ENCODE results near the gene RASSF5. TPM values are rescaled to one million over a fixed set of nuclear protein-coding genes. Genes with fewer than 3 reads are reported as not detected.

The RASSF5 gene
- total RNA-seq, 4 donors from 2014 or later = 4.6 to 14.0 (median 7.8) TPM

DNA sequence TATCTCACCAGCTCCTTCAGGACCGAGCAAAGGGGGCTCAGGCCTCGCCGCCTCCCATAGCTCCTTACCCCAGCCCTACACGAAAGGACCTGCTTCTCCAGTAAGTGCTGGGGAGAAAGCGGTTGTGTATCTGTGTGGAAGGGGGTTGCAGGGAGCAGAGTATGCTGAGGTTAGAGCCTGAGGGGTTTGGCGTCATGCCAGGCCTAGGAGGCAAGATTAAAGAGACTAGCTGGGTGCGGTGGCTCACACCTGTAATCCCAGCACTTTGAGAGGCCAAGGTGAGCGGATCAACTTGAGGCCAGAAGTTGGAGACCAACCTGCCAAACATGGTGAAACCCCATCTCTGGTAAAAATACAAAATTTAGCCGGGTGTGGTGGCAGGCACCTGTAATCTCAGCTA is 14.1 kb upstream of the RASSF5 start:
- no peak for DNase-seq
- Histone ChIP-seq H3K4me1 (peaks cover 0 to 17% (median 3%) of the 10 kb centered on the region in 4 donors), H3K36me3 (peaks cover 0 to 18% (median 0%) of the 10 kb centered on the region in 4 donors), H3K27ac (no peak overlapping the region), H3K4me3 (no peak overlapping the region), H3K27me3 (no peaks in the 10 kb centered on the region), H3K9me3 (no peaks in the 10 kb centered on the region)
- 94 to 100% methylated on average over 1 to 9 of the region's 9 CpGs for WGBS, 2 donors (ENCODE audit: low coverage in 1 of 2)
- intact Hi-C loops (cut with DNase I; ENCODE audit: low total_unique reads) = loop anchor here (5.0 kb wide), 1 partner anchor 89 kb away; no protein-coding TSS in a partner anchor
- TF ChIP-seq POLR2A (IDR thresholded peaks at IDR 0.05) (no peak), EP300 (IDR thresholded peaks at IDR 0.05; ENCODE audit: low read depth) (no peak), POLR2AphosphoS5 (IDR thresholded peaks at IDR 0.05) (no peak)
- TF ChIP-seq, protein P1, sequence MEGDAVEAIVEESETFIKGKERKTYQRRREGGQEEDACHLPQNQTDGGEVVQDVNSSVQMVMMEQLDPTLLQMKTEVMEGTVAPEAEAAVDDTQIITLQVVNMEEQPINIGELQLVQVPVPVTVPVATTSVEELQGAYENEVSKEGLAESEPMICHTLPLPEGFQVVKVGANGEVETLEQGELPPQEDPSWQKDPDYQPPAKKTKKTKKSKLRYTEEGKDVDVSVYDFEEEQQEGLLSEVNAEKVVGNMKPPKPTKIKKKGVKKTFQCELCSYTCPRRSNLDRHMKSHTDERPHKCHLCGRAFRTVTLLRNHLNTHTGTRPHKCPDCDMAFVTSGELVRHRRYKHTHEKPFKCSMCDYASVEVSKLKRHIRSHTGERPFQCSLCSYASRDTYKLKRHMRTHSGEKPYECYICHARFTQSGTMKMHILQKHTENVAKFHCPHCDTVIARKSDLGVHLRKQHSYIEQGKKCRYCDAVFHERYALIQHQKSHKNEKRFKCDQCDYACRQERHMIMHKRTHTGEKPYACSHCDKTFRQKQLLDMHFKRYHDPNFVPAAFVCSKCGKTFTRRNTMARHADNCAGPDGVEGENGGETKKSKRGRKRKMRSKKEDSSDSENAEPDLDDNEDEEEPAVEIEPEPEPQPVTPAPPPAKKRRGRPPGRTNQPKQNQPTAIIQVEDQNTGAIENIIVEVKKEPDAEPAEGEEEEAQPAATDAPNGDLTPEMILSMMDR (IDR thresholded peaks at IDR 0.05) = no peak
- in situ Hi-C loops (cut with MboI; ENCODE audit: low pct_ligation_motif_present in 1 of 4, low pct_unique_long_range_greater_than_20kb in 1 of 4, low sequenced_read_pairs in 3 of 4) = loop anchor here in 1 of 4 donors (25.0 kb wide), 1 partner anchor 94 kb away; no protein-coding TSS in a partner anchor

DNA sequence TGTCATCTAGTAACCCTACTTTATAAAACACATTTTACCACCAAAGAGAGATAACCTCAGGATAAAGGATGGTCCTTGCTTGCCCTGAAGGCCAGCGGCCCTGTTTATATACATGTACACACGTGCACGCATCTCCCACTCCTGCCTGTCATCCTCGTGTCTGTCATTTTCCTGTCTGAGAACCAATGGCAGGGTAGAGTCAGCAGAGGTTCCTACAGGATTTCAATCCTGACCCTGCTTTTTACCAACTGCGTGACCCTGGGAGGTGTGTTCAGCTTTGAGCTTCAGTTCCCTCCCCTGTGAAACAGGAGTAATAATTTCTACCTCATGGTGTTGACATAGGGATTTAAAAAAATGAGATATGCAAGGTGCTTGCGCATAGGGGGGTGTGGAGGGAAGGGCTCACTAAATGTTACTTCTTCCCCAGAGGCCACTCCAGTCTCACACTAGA is 12.3 kb upstream of the RASSF5 start:
- WGBS, 2 donors (ENCODE audit: low coverage in 1 of 2) = 68 to 84% methylated on average over 3 to 6 of the region's 6 CpGs
- Histone ChIP-seq H3K4me3 (no peak overlapping the region), H3K4me1 (peaks cover 0 to 17% (median 3%) of the 10 kb centered on the region in 4 donors), H3K9me3 (no peaks in the 10 kb centered on the region), H3K36me3 (peaks cover 0 to 18% (median 0%) of the 10 kb centered on the region in 4 donors), H3K27ac (no peak overlapping the region), H3K27me3 (no peaks in the 10 kb centered on the region)
- TF ChIP-seq POLR2AphosphoS5 (IDR thresholded peaks at IDR 0.05) = no peak
- TF ChIP-seq POLR2A (IDR thresholded peaks at IDR 0.05) = no peak
- TF ChIP-seq, protein P1 (IDR thresholded peaks at IDR 0.05) = no peak
- no peak for TF ChIP-seq EP300 (IDR thresholded peaks at IDR 0.05; ENCODE audit: low read depth)
- intact Hi-C loops (cut with DNase I; ENCODE audit: low total_unique reads) = no loop called here
- no peak for DNase-seq
- in situ Hi-C loops (cut with MboI; ENCODE audit: low pct_ligation_motif_present in 1 of 4, low pct_unique_long_range_greater_than_20kb in 1 of 4, low sequenced_read_pairs in 3 of 4) = loop anchor here in 1 of 4 donors (25.0 kb wide), 1 partner anchor 92 kb away; no protein-coding TSS in a partner anchor

DNA sequence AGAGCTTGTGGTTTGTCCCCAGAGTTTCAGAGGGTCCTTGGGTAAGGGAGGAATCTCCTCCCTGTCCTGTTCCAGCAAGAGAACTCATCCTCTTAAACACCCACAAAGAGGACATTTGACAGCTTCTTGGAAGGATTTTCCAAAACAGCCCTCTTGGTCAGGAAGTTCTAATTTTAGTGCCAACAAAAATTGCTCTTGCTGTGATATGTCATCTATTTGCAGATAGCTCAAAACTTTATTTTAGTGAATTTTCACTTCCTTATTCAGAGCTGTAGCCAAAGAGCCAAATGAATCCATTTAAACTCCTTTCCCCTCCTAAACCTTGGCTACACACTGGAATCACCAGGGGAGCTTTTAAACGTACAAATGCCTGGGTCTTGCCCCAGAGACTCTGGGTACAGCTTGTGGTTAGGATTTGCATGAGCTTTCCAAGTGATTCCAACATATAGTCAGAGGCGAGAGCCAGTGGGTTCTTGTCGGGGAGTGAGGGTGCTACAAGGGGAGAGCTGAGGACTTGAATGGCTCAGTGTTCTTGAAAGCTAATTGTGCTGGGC is 11.8 kb upstream of the RASSF5 start:
- no peak for DNase-seq
- in situ Hi-C loops (cut with MboI; ENCODE audit: low pct_ligation_motif_present in 1 of 4, low pct_unique_long_range_greater_than_20kb in 1 of 4, low sequenced_read_pairs in 3 of 4) (loop anchor here in 1 of 4 donors (25.0 kb wide), 1 partner anchor 92 kb away; no protein-coding TSS in a partner anchor), intact Hi-C loops (cut with DNase I; ENCODE audit: low total_unique reads) (no loop called here)
- Histone ChIP-seq H3K4me1 (peaks cover 0 to 17% (median 3%) of the 10 kb centered on the region in 4 donors), H3K4me3 (no peak overlapping the region), H3K27ac (peak overlapping the region in 1 of 4 donors; percentile 0), H3K9me3 (no peaks in the 10 kb centered on the region), H3K36me3 (peaks cover 0 to 18% (median 0%) of the 10 kb centered on the region in 4 donors), H3K27me3 (no peaks in the 10 kb centered on the region)
- 0 to 47% methylated on average over 1 to 3 of the region's 3 CpGs for WGBS, 2 donors (ENCODE audit: low coverage in 1 of 2)
- TF ChIP-seq POLR2A (IDR thresholded peaks at IDR 0.05) = no peak
- TF ChIP-seq EP300 (IDR thresholded peaks at IDR 0.05; ENCODE audit: low read depth) = no peak
- TF ChIP-seq, protein P1 (IDR thresholded peaks at IDR 0.05) = no peak
- TF ChIP-seq POLR2AphosphoS5 (IDR thresholded peaks at IDR 0.05) = no peak

DNA sequence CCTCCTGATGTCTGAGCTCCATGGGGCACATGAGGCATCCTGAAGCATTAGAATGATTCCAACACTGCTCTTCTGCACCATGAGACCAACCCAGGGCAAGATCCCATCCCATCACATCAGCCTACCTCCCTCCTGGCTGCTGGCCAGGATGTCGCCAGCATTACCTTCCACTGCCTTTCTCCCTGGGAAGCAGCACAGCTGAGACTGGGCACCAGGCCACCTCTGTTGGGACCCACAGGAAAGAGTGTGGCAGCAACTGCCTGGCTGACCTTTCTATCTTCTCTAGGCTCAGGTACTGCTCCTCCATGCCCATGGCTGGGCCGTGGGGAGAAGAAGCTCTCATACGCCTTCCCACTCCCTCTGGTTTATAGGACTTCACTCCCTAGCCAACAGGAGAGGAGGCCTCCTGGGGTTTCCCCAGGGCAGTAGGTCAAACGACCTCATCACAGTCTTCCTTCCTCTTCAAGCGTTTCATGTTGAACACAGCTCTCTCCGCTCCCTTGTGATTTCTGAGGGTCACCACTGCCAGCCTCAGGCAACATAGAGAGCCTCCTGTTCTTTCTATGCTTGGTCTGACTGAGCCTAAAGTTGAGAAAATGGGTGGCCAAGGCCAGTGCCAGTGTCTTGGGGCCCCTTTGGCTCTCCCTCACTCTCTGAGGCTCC is 11.1 kb upstream of the RASSF5 start:
- Histone ChIP-seq H3K9me3 (no peaks in the 10 kb centered on the region), H3K4me3 (no peak overlapping the region), H3K4me1 (peaks cover 0 to 17% (median 3%) of the 10 kb centered on the region in 4 donors), H3K27me3 (no peaks in the 10 kb centered on the region), H3K36me3 (peaks cover 0 to 18% (median 0%) of the 10 kb centered on the region in 4 donors), H3K27ac (no peak overlapping the region)
- DNase-seq = no peak
- TF ChIP-seq POLR2A (IDR thresholded peaks at IDR 0.05) (no peak), POLR2AphosphoS5 (IDR thresholded peaks at IDR 0.05) (no peak), EP300 (IDR thresholded peaks at IDR 0.05; ENCODE audit: low read depth) (no peak)
- TF ChIP-seq, protein P1 (IDR thresholded peaks at IDR 0.05) = no peak
- intact Hi-C loops (cut with DNase I; ENCODE audit: low total_unique reads) (no loop called here), in situ Hi-C loops (cut with MboI; ENCODE audit: low pct_ligation_motif_present in 1 of 4, low pct_unique_long_range_greater_than_20kb in 1 of 4, low sequenced_read_pairs in 3 of 4) (loop anchor here in 1 of 4 donors (25.0 kb wide), 1 partner anchor 91 kb away; no protein-coding TSS in a partner anchor)
- 27% methylated on average over 6 of the region's 6 CpGs; no CpG with 5 or more reads in 1 of the 2 donors for WGBS, 2 donors (ENCODE audit: low coverage in 1 of 2)

All from transverse colon (tissue), 4 donors.